HAP-1 (cell line): ENCODE results near the gene SRP72.

ENCODE experiments used
- DNase-seq, 2 experiments: peaks; one replicate each; pipeline ENCODE4 v3.0.0-alpha.2; 2016 to 2020; ENCODE audit warnings: low spot score in 2 of 2
- H3K27me3 ChIP-seq: fragments of 250-450 bp; sonication (Bioruptor Pico); 2 replicates; pipeline ENCODE4 v1.5.1; 2020; ENCODE audit warnings: low read depth, mild to moderate bottlenecking, moderate library complexity
- H3K36me3 ChIP-seq: fragments of 250-450 bp; sonication (Bioruptor Pico); replicated peaks from 2 replicates; pipeline ENCODE4 v1.5.1; 2020; ENCODE audit warnings: mild to moderate bottlenecking
- H3K4me1 ChIP-seq: fragments of 250-450 bp; sonication (Bioruptor Pico); 2 replicates; pipeline ENCODE4 v1.5.1; 2020; ENCODE audit warnings: mild to moderate bottlenecking
- H3K4me3 ChIP-seq: fragments of 250-450 bp; sonication (Bioruptor Pico); 2 replicates; pipeline ENCODE4 v1.5.1; 2020; ENCODE audit warnings: mild to moderate bottlenecking, moderate library complexity
- H3K9me3 ChIP-seq: fragments of 250-450 bp; sonication (Bioruptor Pico); 2 replicates; pipeline ENCODE4 v1.5.1; 2020; ENCODE audit warnings: mild to moderate bottlenecking, moderate library complexity
- in situ Hi-C: fragments of 300-500 bp; cut with MboI; formaldehyde crosslinking; loops from 3 replicates; pipeline ENCODE4 v1.14.3; 2020; ENCODE audit warnings: low sequenced_read_pairs, inconsistent platforms, mixed read lengths

The SRP72 gene

GRCh38 chr4:56467284-56468096, at the start of gene SRP72:
SRP72 (plus strand) TSS chr4:56467617; CDS start chr4:56467636, 19 bp downstream.
- in situ Hi-C loops = no loop called here
- no peaks in the 10 kb centered on the region for H3K27me3 ChIP-seq
- peak; percentile 91 to 92 for DNase-seq
- peak within 1 kb of the TSS; percentile 80 for H3K4me3 ChIP-seq
- peaks cover 46% of the 10 kb centered on the region for H3K4me1 ChIP-seq
- H3K36me3 ChIP-seq = peaks cover 17% of the 10 kb centered on the region
- no peaks in the 10 kb centered on the region for H3K9me3 ChIP-seq

DNA sequence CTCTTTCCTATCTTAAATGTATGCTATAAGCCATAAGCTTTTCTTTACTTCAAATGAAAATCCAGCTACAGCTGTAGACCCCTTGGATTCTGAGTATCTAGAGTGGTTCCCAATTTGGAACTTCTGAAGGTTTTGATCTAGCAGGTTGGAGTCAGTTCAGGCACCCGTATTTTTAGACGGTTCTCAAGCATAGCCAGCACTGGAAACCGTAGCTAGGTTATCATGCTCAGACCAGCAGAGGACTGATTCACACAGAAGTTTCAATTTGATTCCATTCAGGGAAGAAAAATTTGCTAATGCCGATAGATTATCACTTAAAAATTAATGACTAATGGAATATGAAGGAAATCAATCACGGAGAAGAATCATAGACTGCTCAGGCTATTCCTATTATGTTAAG, 43.2 kb upstream of the SRP72 start:
- Histone ChIP-seq H3K36me3 (0 out of 2 replicates have a peak, but pooled peaks cover 4% of the 10 kb centered on the region), H3K27me3 (no peaks in the 10 kb centered on the region), H3K9me3 (no peaks in the 10 kb centered on the region), H3K4me1 (peaks cover 12% of the 10 kb centered on the region), H3K4me3 (no peak overlapping the region)
- in situ Hi-C loops = no loop called here
- DNase-seq = no peak

- no peaks in the 10 kb centered on the region for H3K27me3 ChIP-seq
- H3K36me3 ChIP-seq = 0 out of 2 replicates have a peak, but pooled peaks cover 4% of the 10 kb centered on the region
- in situ Hi-C loops = no loop called here
- DNase-seq = peak in 1 of 2 experiments; percentile 39
- no peaks in the 10 kb centered on the region for H3K9me3 ChIP-seq
- no peak overlapping the region for H3K4me3 ChIP-seq
- H3K4me1 ChIP-seq = peaks cover 12% of the 10 kb centered on the region
Measured at GRCh38 chr4:56424697-56425514, 42.5 kb upstream of the SRP72 start.

GRCh38 chr4:56425518-56425917, 41.9 kb upstream of the SRP72 start:
- H3K4me1 ChIP-seq = peaks cover 12% of the 10 kb centered on the region
- H3K4me3 ChIP-seq = no peak overlapping the region
- no peaks in the 10 kb centered on the region for H3K9me3 ChIP-seq

GRCh38 chr4:56426273-56426672, 41.1 kb upstream of the SRP72 start:
- no peaks in the 10 kb centered on the region for H3K27me3 ChIP-seq
- no peak overlapping the region for H3K4me3 ChIP-seq
- H3K36me3 ChIP-seq = peaks cover 5% of the 10 kb centered on the region; the same call in 1 of the 2 replicates
- H3K4me1 ChIP-seq = peaks cover 12% of the 10 kb centered on the region
- no peak for DNase-seq
- H3K9me3 ChIP-seq = no peaks in the 10 kb centered on the region
- in situ Hi-C loops = no loop called here

More at GRCh38 chr4:56425518-56425917, 41.9 kb upstream of the SRP72 start:
- Histone ChIP-seq H3K27me3 (no peaks in the 10 kb centered on the region), H3K36me3 (0 out of 2 replicates have a peak, but pooled peaks cover 4% of the 10 kb centered on the region)
- in situ Hi-C loops = no loop called here
- peak in 1 of 2 experiments; percentile 28 for DNase-seq

GRCh38 chr4:56427179-56427578, 40.2 kb upstream of the SRP72 start:
- DNase-seq = no peak
- in situ Hi-C loops = no loop called here

GRCh38 chr4:56430203-56430602, 37.2 kb upstream of the SRP72 start:
- Histone ChIP-seq H3K9me3 (no peaks in the 10 kb centered on the region), H3K27me3 (no peaks in the 10 kb centered on the region), H3K36me3 (peaks cover 8% of the 10 kb centered on the region; the same call in 1 of the 2 replicates), H3K4me1 (peaks cover 20% of the 10 kb centered on the region), H3K4me3 (no peak overlapping the region)
- in situ Hi-C loops = no loop called here
- DNase-seq = no peak

More at GRCh38 chr4:56427179-56427578, 40.2 kb upstream of the SRP72 start:
- Histone ChIP-seq H3K27me3 (no peaks in the 10 kb centered on the region), H3K4me3 (no peak overlapping the region), H3K9me3 (no peaks in the 10 kb centered on the region), H3K4me1 (peaks cover 21% of the 10 kb centered on the region), H3K36me3 (peaks cover 13% of the 10 kb centered on the region; the same call in 1 of the 2 replicates)

GRCh38 chr4:56433280-56433679, 34.1 kb upstream of the SRP72 start:
- Histone ChIP-seq H3K9me3 (no peaks in the 10 kb centered on the region), H3K27me3 (no peaks in the 10 kb centered on the region), H3K4me3 (peak overlapping the region; percentile 97), H3K36me3 (peaks cover 14% of the 10 kb centered on the region), H3K4me1 (peaks cover 16% of the 10 kb centered on the region)
- in situ Hi-C loops = no loop called here
- no peak for DNase-seq

GRCh38 chr4:56434599-56435139, 32.7 kb upstream of the SRP72 start:
- Histone ChIP-seq H3K4me1 (peaks cover 22% of the 10 kb centered on the region), H3K4me3 (peak overlapping the region; percentile 97), H3K27me3 (no peaks in the 10 kb centered on the region), H3K9me3 (no peaks in the 10 kb centered on the region), H3K36me3 (peaks cover 14% of the 10 kb centered on the region)
- peak; percentile 68 to 85 for DNase-seq
- in situ Hi-C loops = no loop called here

- Histone ChIP-seq H3K36me3 (peaks cover 14% of the 10 kb centered on the region), H3K4me3 (peak within 1 kb of the TSS; percentile 97), H3K9me3 (no peaks in the 10 kb centered on the region), H3K4me1 (peaks cover 26% of the 10 kb centered on the region), H3K27me3 (no peaks in the 10 kb centered on the region)
- in situ Hi-C loops = no loop called here
- DNase-seq = peak; percentile 95 to 99
Measured at GRCh38 chr4:56435140-56435926, 32.1 kb upstream of the SRP72 start, which contains the start of gene PPAT. PPAT (minus strand) TSS chr4:56435615; CDS start chr4:56435477, 138 bp downstream.

DNA sequence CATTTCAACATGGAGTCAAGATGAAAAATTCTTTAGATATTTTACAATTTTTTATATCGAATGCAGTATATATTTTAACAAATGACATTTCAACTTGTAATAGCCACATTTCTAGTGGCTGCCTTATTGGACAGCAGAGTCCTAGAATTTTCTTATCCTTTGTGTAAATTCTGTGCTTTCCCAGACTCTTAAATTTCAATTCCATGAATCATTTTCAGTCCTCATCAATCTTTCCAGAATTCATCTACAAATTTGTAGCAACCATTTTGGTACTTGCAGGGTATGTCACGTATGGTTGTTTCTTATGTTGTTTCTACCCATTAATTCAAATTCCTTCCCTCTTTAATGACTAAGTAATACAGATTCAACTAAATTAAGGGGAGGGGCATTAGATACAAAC, 28.7 kb upstream of the SRP72 start:
- no peak for DNase-seq
- H3K4me3 ChIP-seq = peak overlapping the region; percentile 5; the same call in 1 of the 2 replicates
- H3K36me3 ChIP-seq = peaks cover 36% of the 10 kb centered on the region
- peaks cover 31% of the 10 kb centered on the region for H3K4me1 ChIP-seq
- no peaks in the 10 kb centered on the region for H3K27me3 ChIP-seq
- no peaks in the 10 kb centered on the region for H3K9me3 ChIP-seq
- in situ Hi-C loops = no loop called here

DNA sequence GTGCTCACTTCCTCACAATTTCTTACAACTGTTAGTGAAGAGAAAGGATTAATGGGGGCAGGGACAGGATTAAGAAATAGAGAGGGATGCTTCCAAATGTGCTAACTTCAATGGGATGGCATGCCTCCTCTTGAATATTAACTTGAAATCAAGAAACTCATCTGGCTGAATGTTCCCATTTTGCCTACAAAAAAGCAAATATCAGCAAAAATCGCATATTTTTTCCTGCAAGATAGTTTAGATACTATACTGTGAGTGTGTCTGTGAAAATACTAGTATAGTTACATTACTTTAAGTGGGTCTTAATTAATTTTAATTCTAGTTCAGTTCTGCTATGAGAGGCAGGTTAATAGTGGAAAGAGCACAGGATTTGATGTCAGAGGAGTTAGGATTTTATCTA, 26.4 kb upstream of the SRP72 start:
- Histone ChIP-seq H3K9me3 (no peaks in the 10 kb centered on the region), H3K4me1 (peaks cover 31% of the 10 kb centered on the region), H3K4me3 (no peak overlapping the region), H3K36me3 (peaks cover 54% of the 10 kb centered on the region), H3K27me3 (no peaks in the 10 kb centered on the region)
- in situ Hi-C loops = no loop called here
- no peak for DNase-seq

GRCh38 chr4:56444719-56445118, 22.7 kb upstream of the SRP72 start:
- Histone ChIP-seq H3K27me3 (no peaks in the 10 kb centered on the region), H3K4me1 (peaks cover 22% of the 10 kb centered on the region), H3K36me3 (peaks cover 82% of the 10 kb centered on the region), H3K4me3 (no peak overlapping the region), H3K9me3 (no peaks in the 10 kb centered on the region)
- in situ Hi-C loops = no loop called here
- no peak for DNase-seq
